GM11168 (cell line): ENCODE results near the gene RCHY1.

ENCODE experiments used
- in situ Hi-C: fragments of 300-500 bp; cut with MboI; formaldehyde crosslinking; loops from one replicate; pipeline ENCODE4 v1.12.0; 2022; ENCODE audit warnings: low sequenced_read_pairs; ENCODE audit not compliant: unreplicated experiment

RCHY1 gene

GRCh38 chr4:75434105-75434504 is 80.1 kb downstream of the RCHY1 start:
- in situ Hi-C loops: no loop called here

- in situ Hi-C loops: no loop called here
Observed at GRCh38 chr4:75432683-75433082, 81.5 kb downstream of the RCHY1 start.

DNA sequence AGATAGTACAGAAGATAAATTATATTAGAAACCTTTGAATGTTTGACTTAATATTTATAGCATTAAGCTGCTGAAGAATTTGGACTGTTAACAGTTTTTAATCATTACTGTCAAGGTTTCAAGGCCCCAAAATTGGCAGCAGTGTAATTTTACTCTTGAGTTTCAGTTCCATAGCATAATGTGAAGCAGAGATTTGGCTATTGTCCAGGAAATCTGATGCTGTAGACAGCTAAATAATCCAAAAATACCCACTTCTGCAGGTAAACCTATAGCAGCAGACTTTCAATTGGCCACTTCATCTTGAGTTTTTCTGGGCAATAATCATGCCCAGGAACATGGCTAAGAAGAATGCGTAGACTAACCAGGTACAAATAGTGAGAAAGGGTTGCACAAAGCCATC is 85.0 kb downstream of the RCHY1 start:
- in situ Hi-C loops: no loop called here
